GM12878 (cell line): Measurements from ENCODE around the gene DFFB. TPM values are rescaled to one million over a fixed set of nuclear protein-coding genes. Genes with fewer than 3 reads are reported as not detected.

Source experiments
- ATAC-seq: fragments of 200-7000 bp; cut with Tn5 transposase; 3 replicates; pipeline ENCODE4 v1.9.1; 2020; ENCODE audit warnings: mild to moderate bottlenecking, moderate library complexity
- BruUV-seq: library from RNA; stranded (reverse); fragments of 400-500 nt; replicated peaks from 2 replicates; lab custom pipeline; 2021; lab: Mats Ljungman, UMichigan
- CTCF ChIA-PET: fragments of 300-600 bp; sonication (Branson Sonifier 250); formaldehyde crosslinking; extraction: SDS; loops from one replicate; lab custom pipeline; 2021; ENCODE audit warnings: inconsistent platforms; lab: Yijun Ruan, JAX
- POLR2A ChIA-PET: fragments of 350-600 bp; formaldehyde crosslinking; extraction: SDS; loops from one replicate; lab custom pipeline; 2021; ENCODE audit warnings: inconsistent platforms; lab: Charles Lee
- RAD21 ChIA-PET: fragments of 300-600 bp; sonication (Branson Sonifier 250); formaldehyde crosslinking; loops from one replicate; lab custom pipeline; 2023; ENCODE audit warnings: antibody characterized with exemption; ENCODE audit not compliant: unreplicated experiment; lab: Charles Lee
- SMC1A ChIA-PET: fragments of 300-600 bp; sonication (Branson Sonifier 250); formaldehyde crosslinking; loops from one replicate; lab custom pipeline; 2023; ENCODE audit not compliant: unreplicated experiment, uncharacterized antibody; lab: Charles Lee
- DNase-seq: peaks from one replicate; pipeline ENCODE4 v3.0.0-alpha.2; 2011; ENCODE audit warnings: low read depth, low spot score
- FAIRE-seq: peaks from 3 replicates; lab custom pipeline; 2011; peaks lifted over from hg19 to GRCh38; lab: Jason Lieb, UNC
- H2AFZ ChIP-seq: 2 replicates; pipeline ENCODE4 v1.6.0; 2011; ENCODE audit warnings: low read depth, low read length, control low read depth; ENCODE audit not compliant: control insufficient read depth
- H3K27ac ChIP-seq: 2 replicates; pipeline ENCODE4 v1.5.1; 2011; ENCODE audit warnings: control low read depth; ENCODE audit not compliant: control insufficient read depth, insufficient read depth
- H3K27me3 ChIP-seq, 2 experiments: replicated peaks in 1 of 2; 2 replicates each; pipeline versions ENCODE4 v1.6.0 to v1.6.1; 2011; ENCODE audit warnings: low read length in 1 of 2; ENCODE audit not compliant: control insufficient read depth in 2 of 2, insufficient read depth in 2 of 2
- H3K36me3 ChIP-seq, 2 experiments: 2 replicates each; pipeline ENCODE4 v1.5.1; 2011; ENCODE audit warnings: low read length in 1 of 2; ENCODE audit not compliant: control insufficient read depth in 2 of 2, insufficient read depth in 2 of 2
- H3K4me1 ChIP-seq: 2 replicates; pipeline ENCODE4 v1.6.1; 2011; ENCODE audit warnings: mild to moderate bottlenecking, low read length, moderate library complexity, mixed read lengths; ENCODE audit not compliant: control insufficient read depth, insufficient read depth
- H3K4me2 ChIP-seq: 2 replicates; pipeline ENCODE4 v1.6.0; 2011; ENCODE audit warnings: control low read depth; ENCODE audit not compliant: control insufficient read depth, insufficient read depth
- H3K4me3 ChIP-seq: fragments of 200-600 bp; sonication (generic); 2 replicates; pipeline ENCODE4 v1.5.1; 2016
- H3K79me2 ChIP-seq: 2 replicates; pipeline ENCODE4 v1.6.0; 2011; ENCODE audit warnings: low read length; ENCODE audit not compliant: control insufficient read depth, insufficient read depth
- H3K9ac ChIP-seq: 2 replicates; pipeline ENCODE4 v1.8.0; 2011; ENCODE audit warnings: low read length, control low read depth, mixed read lengths; ENCODE audit not compliant: control insufficient read depth, insufficient read depth
- H3K9me3 ChIP-seq: replicated peaks from 3 replicates; pipeline ENCODE4 v1.5.1; 2011; ENCODE audit warnings: mild to moderate bottlenecking, low read length; ENCODE audit not compliant: control insufficient read depth, insufficient read depth
- H4K20me1 ChIP-seq: 2 replicates; pipeline ENCODE4 v1.6.0; 2011; ENCODE audit not compliant: control insufficient read depth, insufficient read depth
- ATF7 ChIP-seq: fragments of 450-650 bp; IDR thresholded peaks from 2 replicates; pipeline ENCODE4 v1.6.1; 2016; ENCODE audit warnings: low read depth, mild to moderate bottlenecking
- EGR1 ChIP-seq, 2 experiments: IDR thresholded peaks; 1 replicate in 1 of 2; 2 replicates in 1 of 2; pipeline ENCODE4 v1.6.1; 2011 to 2012; ENCODE audit warnings: low read depth in 2 of 2, low read length in 2 of 2, borderline replicate concordance in 1 of 2, mild to moderate bottlenecking in 1 of 2, moderate library complexity in 1 of 2
- EP300 ChIP-seq, 2 experiments: fragments of 150-350 bp in 1 of 2; IDR thresholded peaks; 2 replicates each; pipeline ENCODE4 v1.6.1; 2011 to 2012; ENCODE audit warnings: low read depth in 2 of 2, low read length in 2 of 2, borderline replicate concordance in 1 of 2, improper control_type of control experiment in 1 of 2, inconsistent platforms in 1 of 2; ENCODE audit not compliant: control insufficient read depth in 1 of 2
- EZH2 ChIP-seq: IDR thresholded peaks from 2 replicates; pipeline ENCODE4 v1.6.1; 2012; ENCODE audit warnings: low read depth, mild to moderate bottlenecking, control low read depth, inconsistent platforms, low read length, borderline replicate concordance; ENCODE audit not compliant: control insufficient read depth
- LARP7 ChIP-seq: fragments of 450-650 bp; IDR thresholded peaks from 2 replicates; pipeline ENCODE4 v1.6.1; 2017; ENCODE audit warnings: mild to moderate bottlenecking
- PBX3 ChIP-seq: IDR thresholded peaks from 2 replicates; pipeline ENCODE4 v1.6.1; 2011; ENCODE audit warnings: mild to moderate bottlenecking, low read depth, low read length, moderate library complexity; ENCODE audit not compliant: insufficient replicate concordance
- POLR2A ChIP-seq: IDR thresholded peaks from 2 replicates; pipeline ENCODE4 v1.6.1; 2011; ENCODE audit warnings: low read depth, mild to moderate bottlenecking, low read length
- POU2F2 ChIP-seq: IDR thresholded peaks from 3 replicates; pipeline ENCODE4 v1.6.1; 2011; ENCODE audit warnings: low read depth, mild to moderate bottlenecking, low read length, borderline replicate concordance
- SIX5 ChIP-seq: IDR thresholded peaks from 2 replicates; pipeline ENCODE4 v1.6.1; 2011; ENCODE audit warnings: mild to moderate bottlenecking, low read depth, low read length, moderate library complexity; ENCODE audit not compliant: severe bottlenecking
- SMC3 ChIP-seq: IDR thresholded peaks from 2 replicates; pipeline ENCODE4 v1.6.1; 2011; ENCODE audit warnings: low read length, improper control_type of control experiment, borderline replicate concordance
- YY1 ChIP-seq: IDR thresholded peaks from 2 replicates; pipeline ENCODE4 v1.6.1; 2011; ENCODE audit warnings: low read depth, mild to moderate bottlenecking, low read length
- ZBTB4 ChIP-seq: fragments of 450-650 bp; formaldehyde crosslinking; IDR thresholded peaks from 2 replicates; pipeline ENCODE4 v1.4.0; 2022; ENCODE audit warnings: mild to moderate bottlenecking, moderate library complexity
- ZNF217 ChIP-seq: fragments of 450-650 bp; IDR thresholded peaks from 2 replicates; pipeline ENCODE4 v1.6.1; 2017; ENCODE audit warnings: antibody characterized with exemption, mild to moderate bottlenecking
- ZNF274 ChIP-seq: IDR thresholded peaks from one replicate; pipeline ENCODE4 v1.8.0; 2011; ENCODE audit not compliant: insufficient read length, insufficient read depth
- WGBS: methylation state at CpG from one replicate; pipeline ENCODE4 v1.1.6; 2016; ENCODE audit warnings: low lambda C conversion rate; ENCODE audit not compliant: insufficient replicate concordance, insufficient coverage; ENCODE audit errors: missing lambda C conversion rate; 5-methylcytosine and 5-hydroxymethylcytosine counted together
- in situ Hi-C: fragments of 300-500 bp; cut with MboI; formaldehyde crosslinking; loops from 9 replicates; pipeline ENCODE4 v1.14.3; 2018; ENCODE audit warnings: mixed read lengths
- intact Hi-C: fragments of 100-400 bp; cut with micrococcal nuclease; formaldehyde crosslinking; loops from one replicate; pipeline ENCODE4 v1.14.2; 2022; ENCODE audit not compliant: unreplicated experiment
- polyA plus RNA-seq, 11 experiments: library from polyadenylated mRNA; depleted of rRNA in 4 of 11; unstranded in 6 of 11; stranded (reverse) in 5 of 11; fragments of >200 nt; fragmentation: Nextera tagmentation in 4 of 11; fragmentation: Illumina TruSeq in 1 of 11; extraction: Ambion mirVana in 4 of 11; extraction: Trizol in 1 of 11; gene quantifications; 1 replicate in 1 of 11; 2 replicates in 10 of 11; pipeline versions ENCODE4 v1.2.1 to v1.2.3, GENCODE V29; 2011 to 2016; ENCODE audit warnings: inconsistent platforms in 2 of 11, missing spikeins in 2 of 11, low read depth in 1 of 11
- total RNA-seq, 4 experiments: library from RNA; depleted of rRNA in 3 of 4; stranded (reverse); fragments of >200 nt in 3 of 4; fragmentation: Illumina TruSeq in 1 of 4; extraction: Trizol in 1 of 4; gene quantifications; 2 replicates each; pipeline versions ENCODE4 v1.2.1 to v1.2.3, GENCODE V29; 2013 to 2021

Gene DFFB
- total and polyA plus RNA-seq, 10 of the 15 experiments (the other 5 are each of a cell fraction or from before 2014, with no cell fraction given), result 2.7 to 10.7 (median 6.5) TPM

GRCh38 chr1:3914331-3914851, 57.1 kb downstream of the DFFB start:
- Histone ChIP-seq H3K9ac (no peak overlapping the region), H2AFZ (no peak overlapping the region), H3K36me3 (no peaks in the 10 kb centered on the region), H4K20me1 (no peaks in the 10 kb centered on the region), H3K4me1 (no peaks in the 10 kb centered on the region), H3K9me3 (no peaks in the 10 kb centered on the region), H3K4me3 (no peak overlapping the region), H3K4me2 (no peak overlapping the region), H3K27ac (no peak overlapping the region), H3K27me3 (peaks cover 3 to 4% of the 10 kb centered on the region in 2 experiments; a peak in 3 of 4 replicates), H3K79me2 (no peaks in the 10 kb centered on the region)
- BruUV-seq, result no TSS peak
- TF ChIP-seq YY1 (no peak), SMC3 (no peak), ZBTB4 (CRISPR knock-in tag) (no peak), EGR1 (IDR thresholded peaks at IDR 0.05; ENCODE audit: borderline replicate concordance in 1 of 2, low read depth in 2 of 2, low read length in 2 of 2) (no peak), PBX3 (no peak), ZNF217 (no peak), EP300 (IDR thresholded peaks at IDR 0.05; ENCODE audit: borderline replicate concordance in 1 of 2, control insufficient read depth in 1 of 2, low read depth in 2 of 2, low read length in 2 of 2) (no peak), ATF7 (no peak), POU2F2 (no peak), SIX5 (no peak), LARP7 (no peak), POLR2A (no peak), ZNF274 (no peak), EZH2 (no peak)
- RAD21 ChIA-PET, result no interaction called here
- DNase-seq (no peak), ATAC-seq (no peak), FAIRE-seq (no peak)
- CTCF ChIA-PET, result no interaction called here
- in situ Hi-C loops (loop anchor here (5.0 to 10.0 kb wide), 2 partner anchors 908 to 1830 kb away; no protein-coding TSS in a partner anchor), intact Hi-C loops (loop anchor here (5.0 kb wide), 2 partner anchors 913 to 1833 kb away; no protein-coding TSS in a partner anchor)
- WGBS, result 70% methylated on average over 21 of the region's 21 CpGs
- POLR2A ChIA-PET, result no interaction called here
- SMC1A ChIA-PET, result no interaction called here
